HEK293 (cell line): Measurements from ENCODE around the gene BBC3.

Source experiments
- CTCF ChIA-PET: fragments of 350-600 bp; formaldehyde crosslinking; extraction: SDS; loops from one replicate; lab custom pipeline; 2021; ENCODE audit warnings: antibody characterized with exemption; lab: Yijun Ruan, JAX
- POLR2A ChIA-PET: fragments of 300-600 bp; formaldehyde crosslinking; extraction: SDS; loops from one replicate; lab custom pipeline; 2020; ENCODE audit warnings: antibody characterized with exemption, inconsistent platforms; lab: Yijun Ruan, JAX
- H3K27ac ChIP-seq: fragments of 200-500 bp; sonication (Bioruptor generic); 2 replicates; pipeline ENCODE4 v1.5.1; 2014; ENCODE audit warnings: low read depth, low read length, control low read depth, inconsistent platforms; ENCODE audit errors: extremely low read depth
- H3K36me3 ChIP-seq, 2 experiments: fragments of 200-500 bp in 1 of 2; sonication (Bioruptor generic) in 1 of 2; 1 replicate in 1 of 2; 2 replicates in 1 of 2; pipeline ENCODE4 v1.5.1; 2014 to 2017; ENCODE audit warnings: inconsistent platforms in 2 of 2, low read length in 2 of 2; ENCODE audit not compliant: control insufficient read depth in 2 of 2, insufficient read depth in 1 of 2
- H3K4me1 ChIP-seq: fragments of 200-500 bp; sonication (Bioruptor generic); 2 replicates; pipeline ENCODE4 v1.5.1; 2014; ENCODE audit warnings: mild to moderate bottlenecking, low read length, inconsistent platforms; ENCODE audit not compliant: control insufficient read depth, insufficient read depth
- H3K4me3 ChIP-seq: 2 replicates; pipeline ENCODE4 v1.5.1; 2011; ENCODE audit warnings: low read depth, mild to moderate bottlenecking, control low read depth, low read length, moderate library complexity
- H3K9me3 ChIP-seq: fragments of 200-500 bp; sonication (Bioruptor generic); 2 replicates; pipeline ENCODE4 v1.5.1; 2014; ENCODE audit warnings: low read depth, low read length, inconsistent platforms; ENCODE audit not compliant: control insufficient read depth, insufficient read depth
- IKZF3 ChIP-seq: fragments of 450-650 bp; IDR thresholded peaks from 2 replicates; pipeline ENCODE4 v1.5.0; 2018; ENCODE audit warnings: missing biosample characterization, mild to moderate bottlenecking, missing genetic modification characterization, moderate library complexity
- OVOL3 ChIP-seq: fragments of 450-650 bp; formaldehyde crosslinking; IDR thresholded peaks from 2 replicates; pipeline ENCODE4 v1.5.1; 2016; ENCODE audit warnings: missing biosample characterization, missing genetic modification characterization
- ZNF132 ChIP-seq: fragments of 450-650 bp; formaldehyde crosslinking; IDR thresholded peaks from 2 replicates; pipeline ENCODE4 v1.5.1; 2017; ENCODE audit warnings: missing biosample characterization, missing genetic modification characterization, borderline replicate concordance
- ZNF221 ChIP-seq: fragments of 450-650 bp; formaldehyde crosslinking; IDR thresholded peaks from 2 replicates; pipeline ENCODE4 v1.5.1; 2017; ENCODE audit warnings: missing biosample characterization, missing genetic modification characterization, borderline replicate concordance
- ZNF324 ChIP-seq: fragments of 450-650 bp; formaldehyde crosslinking; IDR thresholded peaks from 2 replicates; pipeline ENCODE4 v1.5.1; 2016; ENCODE audit warnings: missing biosample characterization, missing genetic modification characterization
- ZNF501 ChIP-seq: fragments of 450-650 bp; formaldehyde crosslinking; IDR thresholded peaks from 2 replicates; pipeline ENCODE4 v1.5.1; 2016; ENCODE audit warnings: missing biosample characterization, missing genetic modification characterization
- ZNF530 ChIP-seq: fragments of 450-650 bp; formaldehyde crosslinking; IDR thresholded peaks from 2 replicates; pipeline ENCODE4 v1.5.1; 2016; ENCODE audit warnings: low read depth, missing biosample characterization, missing genetic modification characterization
- ZNF544 ChIP-seq: fragments of 450-650 bp; formaldehyde crosslinking; IDR thresholded peaks from 2 replicates; pipeline ENCODE4 v1.5.0; 2017; ENCODE audit warnings: missing biosample characterization, missing genetic modification characterization
- ZNF558 ChIP-seq: fragments of 450-650 bp; formaldehyde crosslinking; IDR thresholded peaks from 2 replicates; pipeline ENCODE4 v1.5.1; 2016; ENCODE audit warnings: missing biosample characterization, missing genetic modification characterization
- ZNF571 ChIP-seq: fragments of 450-650 bp; formaldehyde crosslinking; IDR thresholded peaks from 2 replicates; pipeline ENCODE4 v1.5.0; 2017; ENCODE audit warnings: missing biosample characterization, missing genetic modification characterization
- ZNF621 ChIP-seq: fragments of 450-650 bp; formaldehyde crosslinking; IDR thresholded peaks from 2 replicates; pipeline ENCODE4 v1.5.1; 2017; ENCODE audit warnings: missing biosample characterization, missing genetic modification characterization
- ZNF670 ChIP-seq: fragments of 450-650 bp; formaldehyde crosslinking; IDR thresholded peaks from 2 replicates; pipeline ENCODE4 v1.5.1; 2016; ENCODE audit warnings: missing biosample characterization, missing genetic modification characterization, low read depth
- ZNF747 ChIP-seq: fragments of 450-650 bp; formaldehyde crosslinking; IDR thresholded peaks from 2 replicates; pipeline ENCODE4 v1.5.1; 2016; ENCODE audit warnings: missing biosample characterization, missing genetic modification characterization
- ZNF76 ChIP-seq: fragments of 450-650 bp; formaldehyde crosslinking; IDR thresholded peaks from 2 replicates; pipeline ENCODE4; 2016; ENCODE audit warnings: low read depth, missing biosample characterization, missing genetic modification characterization, borderline replicate concordance
- TF ChIP-seq, protein P1 (sequence below): IDR thresholded peaks from 2 replicates; pipeline ENCODE4 v1.6.1; 2011; ENCODE audit warnings: mild to moderate bottlenecking, low read depth, low read length, borderline replicate concordance
- TF ChIP-seq, protein P2 (sequence below): fragments of 450-650 bp; formaldehyde crosslinking; IDR thresholded peaks from 2 replicates; pipeline ENCODE4 v1.5.1; 2016; ENCODE audit warnings: missing biosample characterization, missing genetic modification characterization
- TF ChIP-seq, protein P3 (sequence below): fragments of 450-650 bp; formaldehyde crosslinking; IDR thresholded peaks from 2 replicates; pipeline ENCODE4 v1.5.1; 2016; ENCODE audit warnings: missing biosample characterization, missing genetic modification characterization
- TF ChIP-seq, protein P4 (sequence below): fragments of 450-650 bp; formaldehyde crosslinking; IDR thresholded peaks from 2 replicates; pipeline ENCODE4 v1.5.1; 2016; ENCODE audit warnings: missing biosample characterization, missing genetic modification characterization, low read depth
- TF ChIP-seq, protein P5 (sequence below): fragments of 450-650 bp; formaldehyde crosslinking; IDR thresholded peaks from 2 replicates; pipeline ENCODE4 v1.5.1; 2016; ENCODE audit warnings: missing biosample characterization, missing genetic modification characterization
- TF ChIP-seq, protein P6 (sequence below): fragments of 450-650 bp; formaldehyde crosslinking; IDR thresholded peaks from 2 replicates; pipeline ENCODE4 v1.5.1; 2016; ENCODE audit warnings: missing biosample characterization, missing genetic modification characterization
- TF ChIP-seq, protein P7 (sequence below): fragments of 450-650 bp; formaldehyde crosslinking; IDR thresholded peaks from 2 replicates; pipeline ENCODE4 v1.5.1; 2016; ENCODE audit warnings: missing biosample characterization, missing genetic modification characterization
- TF ChIP-seq, protein P8 (sequence below): fragments of 450-650 bp; formaldehyde crosslinking; IDR thresholded peaks from 2 replicates; pipeline ENCODE4 v1.5.1; 2016; ENCODE audit warnings: missing biosample characterization, missing genetic modification characterization, low read depth

The BBC3 gene

DNA sequence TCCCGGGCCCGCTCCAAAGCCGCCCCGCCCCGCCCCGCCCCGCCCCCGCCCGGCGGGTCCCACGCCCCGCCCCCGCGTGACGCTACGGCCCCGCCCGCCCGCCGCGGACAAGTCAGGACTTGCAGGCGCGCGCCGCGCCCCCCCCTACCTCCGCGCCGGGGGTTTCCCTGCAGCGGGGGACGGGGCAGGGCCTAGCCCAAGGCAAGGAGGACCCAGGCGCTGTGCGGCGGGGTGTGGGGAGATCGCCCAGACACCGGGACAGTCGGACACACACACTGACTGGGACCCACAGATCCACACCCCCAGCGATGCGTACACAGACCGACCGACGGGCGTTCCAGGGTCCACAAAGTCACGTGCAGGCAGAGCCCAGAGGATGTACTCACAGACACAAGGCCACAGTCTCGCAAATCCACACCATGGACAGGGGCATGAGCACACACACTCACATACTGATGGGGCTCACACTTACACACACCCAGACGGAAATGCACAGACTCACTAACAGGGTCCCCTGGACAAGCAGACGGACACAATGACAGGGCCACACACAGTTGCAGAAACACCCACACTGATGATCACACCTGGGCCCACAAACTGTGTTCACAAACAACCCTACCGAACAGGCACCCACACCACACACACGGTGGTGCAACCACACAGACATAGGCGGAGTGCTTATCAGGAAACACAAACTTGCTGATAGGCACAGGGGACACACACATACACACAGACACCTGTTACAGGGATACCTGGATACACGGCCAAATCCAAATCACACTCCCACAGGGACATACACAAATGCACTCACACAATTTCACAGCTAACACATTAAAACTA is 436 bp upstream of the BBC3 start:
- CTCF ChIA-PET: interaction anchor here (0.8 to 2.4 kb wide), 5 partner anchors 13 to 117 kb away, joined by 3 to 34 read pairs (median 12); no protein-coding TSS in a partner anchor
- TF ChIP-seq IKZF3 (tag by site-specific recombination) (no peak), ZNF76 (tag by site-specific recombination) (peak; percentile 30; the same call in 1 of the 2 replicates), ZNF571 (tag by site-specific recombination) (no peak), OVOL3 (tag by site-specific recombination) (no peak), ZNF544 (tag by site-specific recombination) (no peak), ZNF530 (no peak), ZNF221 (tag by site-specific recombination) (no peak), ZNF132 (tag by site-specific recombination) (no peak), ZNF621 (tag by site-specific recombination) (no peak), ZNF747 (tag by site-specific recombination) (no peak), ZNF670 (tag by site-specific recombination) (no peak), ZNF558 (tag by site-specific recombination) (no peak), ZNF324 (peak; percentile 69; the same call in 1 of the 2 replicates), ZNF501 (tag by site-specific recombination) (peak; percentile 84; the same call in 1 of the 2 replicates)
- TF ChIP-seq, protein P1, sequence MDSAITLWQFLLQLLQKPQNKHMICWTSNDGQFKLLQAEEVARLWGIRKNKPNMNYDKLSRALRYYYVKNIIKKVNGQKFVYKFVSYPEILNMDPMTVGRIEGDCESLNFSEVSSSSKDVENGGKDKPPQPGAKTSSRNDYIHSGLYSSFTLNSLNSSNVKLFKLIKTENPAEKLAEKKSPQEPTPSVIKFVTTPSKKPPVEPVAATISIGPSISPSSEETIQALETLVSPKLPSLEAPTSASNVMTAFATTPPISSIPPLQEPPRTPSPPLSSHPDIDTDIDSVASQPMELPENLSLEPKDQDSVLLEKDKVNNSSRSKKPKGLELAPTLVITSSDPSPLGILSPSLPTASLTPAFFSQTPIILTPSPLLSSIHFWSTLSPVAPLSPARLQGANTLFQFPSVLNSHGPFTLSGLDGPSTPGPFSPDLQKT: no peak
- TF ChIP-seq, protein P2, sequence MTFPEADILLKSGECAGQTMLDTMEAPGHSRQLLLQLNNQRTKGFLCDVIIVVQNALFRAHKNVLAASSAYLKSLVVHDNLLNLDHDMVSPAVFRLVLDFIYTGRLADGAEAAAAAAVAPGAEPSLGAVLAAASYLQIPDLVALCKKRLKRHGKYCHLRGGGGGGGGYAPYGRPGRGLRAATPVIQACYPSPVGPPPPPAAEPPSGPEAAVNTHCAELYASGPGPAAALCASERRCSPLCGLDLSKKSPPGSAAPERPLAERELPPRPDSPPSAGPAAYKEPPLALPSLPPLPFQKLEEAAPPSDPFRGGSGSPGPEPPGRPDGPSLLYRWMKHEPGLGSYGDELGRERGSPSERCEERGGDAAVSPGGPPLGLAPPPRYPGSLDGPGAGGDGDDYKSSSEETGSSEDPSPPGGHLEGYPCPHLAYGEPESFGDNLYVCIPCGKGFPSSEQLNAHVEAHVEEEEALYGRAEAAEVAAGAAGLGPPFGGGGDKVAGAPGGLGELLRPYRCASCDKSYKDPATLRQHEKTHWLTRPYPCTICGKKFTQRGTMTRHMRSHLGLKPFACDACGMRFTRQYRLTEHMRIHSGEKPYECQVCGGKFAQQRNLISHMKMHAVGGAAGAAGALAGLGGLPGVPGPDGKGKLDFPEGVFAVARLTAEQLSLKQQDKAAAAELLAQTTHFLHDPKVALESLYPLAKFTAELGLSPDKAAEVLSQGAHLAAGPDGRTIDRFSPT (tag by site-specific recombination): no peak
- TF ChIP-seq, protein P3, sequence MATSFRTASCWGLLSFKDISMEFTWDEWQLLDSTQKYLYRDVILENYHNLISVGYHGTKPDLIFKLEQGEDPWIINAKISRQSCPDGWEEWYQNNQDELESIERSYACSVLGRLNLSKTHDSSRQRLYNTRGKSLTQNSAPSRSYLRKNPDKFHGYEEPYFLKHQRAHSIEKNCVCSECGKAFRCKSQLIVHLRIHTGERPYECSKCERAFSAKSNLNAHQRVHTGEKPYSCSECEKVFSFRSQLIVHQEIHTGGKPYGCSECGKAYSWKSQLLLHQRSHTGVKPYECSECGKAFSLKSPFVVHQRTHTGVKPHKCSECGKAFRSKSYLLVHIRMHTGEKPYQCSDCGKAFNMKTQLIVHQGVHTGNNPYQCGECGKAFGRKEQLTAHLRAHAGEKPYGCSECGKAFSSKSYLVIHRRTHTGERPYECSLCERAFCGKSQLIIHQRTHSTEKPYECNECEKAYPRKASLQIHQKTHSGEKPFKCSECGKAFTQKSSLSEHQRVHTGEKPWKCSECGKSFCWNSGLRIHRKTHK (tag by site-specific recombination): peak; percentile 93
- TF ChIP-seq, protein P4, sequence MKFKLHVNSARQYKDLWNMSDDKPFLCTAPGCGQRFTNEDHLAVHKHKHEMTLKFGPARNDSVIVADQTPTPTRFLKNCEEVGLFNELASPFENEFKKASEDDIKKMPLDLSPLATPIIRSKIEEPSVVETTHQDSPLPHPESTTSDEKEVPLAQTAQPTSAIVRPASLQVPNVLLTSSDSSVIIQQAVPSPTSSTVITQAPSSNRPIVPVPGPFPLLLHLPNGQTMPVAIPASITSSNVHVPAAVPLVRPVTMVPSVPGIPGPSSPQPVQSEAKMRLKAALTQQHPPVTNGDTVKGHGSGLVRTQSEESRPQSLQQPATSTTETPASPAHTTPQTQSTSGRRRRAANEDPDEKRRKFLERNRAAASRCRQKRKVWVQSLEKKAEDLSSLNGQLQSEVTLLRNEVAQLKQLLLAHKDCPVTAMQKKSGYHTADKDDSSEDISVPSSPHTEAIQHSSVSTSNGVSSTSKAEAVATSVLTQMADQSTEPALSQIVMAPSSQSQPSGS (tag by site-specific recombination): no peak
- TF ChIP-seq, protein P5, sequence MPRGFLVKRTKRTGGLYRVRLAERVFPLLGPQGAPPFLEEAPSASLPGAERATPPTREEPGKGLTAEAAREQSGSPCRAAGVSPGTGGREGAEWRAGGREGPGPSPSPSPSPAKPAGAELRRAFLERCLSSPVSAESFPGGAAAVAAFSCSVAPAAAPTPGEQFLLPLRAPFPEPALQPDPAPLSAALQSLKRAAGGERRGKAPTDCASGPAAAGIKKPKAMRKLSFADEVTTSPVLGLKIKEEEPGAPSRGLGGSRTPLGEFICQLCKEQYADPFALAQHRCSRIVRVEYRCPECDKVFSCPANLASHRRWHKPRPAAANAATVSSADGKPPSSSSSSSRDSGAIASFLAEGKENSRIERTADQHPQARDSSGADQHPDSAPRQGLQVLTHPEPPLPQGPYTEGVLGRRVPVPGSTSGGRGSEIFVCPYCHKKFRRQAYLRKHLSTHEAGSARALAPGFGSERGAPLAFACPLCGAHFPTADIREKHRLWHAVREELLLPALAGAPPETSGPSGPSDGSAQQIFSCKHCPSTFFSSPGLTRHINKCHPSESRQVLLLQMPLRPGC (tag by site-specific recombination): no peak; the same call in 1 of the 2 replicates
- TF ChIP-seq, protein P6, sequence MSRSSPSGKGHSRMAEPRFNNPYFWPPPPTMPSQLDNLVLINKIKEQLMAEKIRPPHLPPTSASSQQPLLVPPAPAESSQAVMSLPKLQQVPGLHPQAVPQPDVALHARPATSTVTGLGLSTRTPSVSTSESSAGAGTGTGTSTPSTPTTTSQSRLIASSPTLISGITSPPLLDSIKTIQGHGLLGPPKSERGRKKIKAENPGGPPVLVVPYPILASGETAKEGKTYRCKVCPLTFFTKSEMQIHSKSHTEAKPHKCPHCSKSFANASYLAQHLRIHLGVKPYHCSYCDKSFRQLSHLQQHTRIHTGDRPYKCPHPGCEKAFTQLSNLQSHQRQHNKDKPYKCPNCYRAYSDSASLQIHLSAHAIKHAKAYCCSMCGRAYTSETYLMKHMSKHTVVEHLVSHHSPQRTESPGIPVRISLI (tag by site-specific recombination): no peak
- TF ChIP-seq, protein P7, sequence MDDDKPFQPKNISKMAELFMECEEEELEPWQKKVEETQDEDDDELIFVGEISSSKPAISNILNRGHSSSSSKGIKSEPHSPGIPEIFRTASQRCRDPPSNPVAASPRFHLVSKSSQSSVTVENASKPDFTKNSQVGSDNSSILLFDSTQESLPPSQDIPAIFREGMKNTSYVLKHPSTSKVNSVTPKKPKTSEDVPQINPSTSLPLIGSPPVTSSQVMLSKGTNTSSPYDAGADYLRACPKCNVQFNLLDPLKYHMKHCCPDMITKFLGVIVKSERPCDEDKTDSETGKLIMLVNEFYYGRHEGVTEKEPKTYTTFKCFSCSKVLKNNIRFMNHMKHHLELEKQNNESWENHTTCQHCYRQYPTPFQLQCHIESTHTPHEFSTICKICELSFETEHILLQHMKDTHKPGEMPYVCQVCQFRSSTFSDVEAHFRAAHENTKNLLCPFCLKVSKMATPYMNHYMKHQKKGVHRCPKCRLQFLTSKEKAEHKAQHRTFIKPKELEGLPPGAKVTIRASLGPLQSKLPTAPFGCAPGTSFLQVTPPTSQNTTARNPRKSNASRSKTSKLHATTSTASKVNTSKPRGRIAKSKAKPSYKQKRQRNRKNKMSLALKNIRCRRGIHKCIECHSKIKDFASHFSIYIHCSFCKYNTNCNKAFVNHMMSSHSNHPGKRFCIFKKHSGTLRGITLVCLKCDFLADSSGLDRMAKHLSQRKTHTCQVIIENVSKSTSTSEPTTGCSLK (tag by site-specific recombination): no peak
- TF ChIP-seq, protein P8, sequence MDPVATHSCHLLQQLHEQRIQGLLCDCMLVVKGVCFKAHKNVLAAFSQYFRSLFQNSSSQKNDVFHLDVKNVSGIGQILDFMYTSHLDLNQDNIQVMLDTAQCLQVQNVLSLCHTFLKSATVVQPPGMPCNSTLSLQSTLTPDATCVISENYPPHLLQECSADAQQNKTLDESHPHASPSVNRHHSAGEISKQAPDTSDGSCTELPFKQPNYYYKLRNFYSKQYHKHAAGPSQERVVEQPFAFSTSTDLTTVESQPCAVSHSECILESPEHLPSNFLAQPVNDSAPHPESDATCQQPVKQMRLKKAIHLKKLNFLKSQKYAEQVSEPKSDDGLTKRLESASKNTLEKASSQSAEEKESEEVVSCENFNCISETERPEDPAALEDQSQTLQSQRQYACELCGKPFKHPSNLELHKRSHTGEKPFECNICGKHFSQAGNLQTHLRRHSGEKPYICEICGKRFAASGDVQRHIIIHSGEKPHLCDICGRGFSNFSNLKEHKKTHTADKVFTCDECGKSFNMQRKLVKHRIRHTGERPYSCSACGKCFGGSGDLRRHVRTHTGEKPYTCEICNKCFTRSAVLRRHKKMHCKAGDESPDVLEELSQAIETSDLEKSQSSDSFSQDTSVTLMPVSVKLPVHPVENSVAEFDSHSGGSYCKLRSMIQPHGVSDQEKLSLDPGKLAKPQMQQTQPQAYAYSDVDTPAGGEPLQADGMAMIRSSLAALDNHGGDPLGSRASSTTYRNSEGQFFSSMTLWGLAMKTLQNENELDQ: no peak

More for the DNA sequence above, 436 bp upstream of the BBC3 start:
- Histone ChIP-seq H3K4me1 (peaks cover 26% of the 10 kb centered on the region), H3K9me3 (no peaks in the 10 kb centered on the region), H3K27ac (peak overlapping the region; percentile 95), H3K36me3 (no peaks in the 10 kb centered on the region), H3K4me3 (peak overlapping the region; percentile 17)
- POLR2A ChIA-PET: interaction anchor here (1.2 kb wide), 1 partner anchor 13 kb away, joined by 5 read pairs; no protein-coding TSS in a partner anchor
